ENCODE data around the gene FOCAD. TPM values are rescaled to one million over a fixed set of nuclear protein-coding genes. Genes with fewer than 3 reads are reported as not detected.

Gene FOCAD
- total RNA-seq, 1 experiment from 2014 or later, result 17.1 TPM

- no peaks in the 10 kb centered on the region for H3K9me3 ChIP-seq (ENCODE audit: insufficient read depth, low read depth)
- no peak overlapping the region for H3K4me3 ChIP-seq
- BruUV-seq (replicated peaks), result no TSS peak
- intact Hi-C loops (cut with micrococcal nuclease; ENCODE audit: unreplicated experiment), result no loop called here
- no peak for TF ChIP-seq CTCF (conservative IDR thresholded peaks at IDR 0.05)
- no peak for TF ChIP-seq EZH2 (IDR thresholded peaks at IDR 0.05; ENCODE audit: low read depth)
- no peak overlapping the region for H2AFZ ChIP-seq
- H3K9me2 ChIP-seq (ENCODE audit: insufficient read depth), result no peaks in the 10 kb centered on the region
- no peaks in the 10 kb centered on the region for H3F3A ChIP-seq (ENCODE audit: insufficient read depth, low read depth)
- no peaks in the 10 kb centered on the region for H3K79me2 ChIP-seq (ENCODE audit: low read depth)
- ChIA-PET CTCF (interaction anchor here (0.6 kb wide), 1 partner anchor 608 kb away, joined by 3 read pairs; no protein-coding TSS in a partner anchor), POLR2A (ENCODE audit: unreplicated experiment) (no interaction called here)
- no peaks in the 10 kb centered on the region for H3K4me1 ChIP-seq (replicated peaks; ENCODE audit: insufficient read depth)
- H3K27me3 ChIP-seq (ENCODE audit: insufficient read depth, low read depth), result no peaks in the 10 kb centered on the region
- H3K4me2 ChIP-seq, result no peak overlapping the region
- H3K36me3 ChIP-seq (ENCODE audit: low read depth), result no peaks in the 10 kb centered on the region
- no peaks in the 10 kb centered on the region for H4K20me1 ChIP-seq (ENCODE audit: insufficient read depth)
- H3K27ac ChIP-seq, result no peak overlapping the region
- DNase-seq, result no peak
Observed at GRCh38 chr9:20663133-20663532, 20.9 kb upstream of the FOCAD start.

- Histone ChIP-seq H3K4me1 (replicated peaks; ENCODE audit: insufficient read depth) (no peaks in the 10 kb centered on the region), H3F3A (ENCODE audit: insufficient read depth, low read depth) (no peaks in the 10 kb centered on the region), H3K4me3 (no peak overlapping the region), H3K9me3 (ENCODE audit: insufficient read depth, low read depth) (no peaks in the 10 kb centered on the region), H2AFZ (no peak overlapping the region), H3K9me2 (ENCODE audit: insufficient read depth) (no peaks in the 10 kb centered on the region), H3K79me2 (ENCODE audit: low read depth) (no peaks in the 10 kb centered on the region), H3K27ac (no peak overlapping the region), H4K20me1 (ENCODE audit: insufficient read depth) (no peaks in the 10 kb centered on the region), H3K27me3 (ENCODE audit: insufficient read depth, low read depth) (no peaks in the 10 kb centered on the region), H3K36me3 (ENCODE audit: low read depth) (no peaks in the 10 kb centered on the region), H3K4me2 (no peak overlapping the region)
- ChIA-PET POLR2A (ENCODE audit: unreplicated experiment) (no interaction called here), CTCF (no interaction called here)
- BruUV-seq (replicated peaks), result no TSS peak
- TF ChIP-seq EZH2 (IDR thresholded peaks at IDR 0.05; ENCODE audit: low read depth) (no peak), CTCF (conservative IDR thresholded peaks at IDR 0.05) (no peak)
- DNase-seq, result no peak
- intact Hi-C loops (cut with micrococcal nuclease; ENCODE audit: unreplicated experiment), result no loop called here
Observed at GRCh38 chr9:20664501-20664900, 19.6 kb upstream of the FOCAD start.

- intact Hi-C loops (cut with micrococcal nuclease; ENCODE audit: unreplicated experiment), result no loop called here
- Histone ChIP-seq H3K4me1 (replicated peaks; ENCODE audit: insufficient read depth) (no peaks in the 10 kb centered on the region), H3K4me3 (no peak overlapping the region), H3K9me2 (ENCODE audit: insufficient read depth) (no peaks in the 10 kb centered on the region), H2AFZ (no peak overlapping the region), H4K20me1 (ENCODE audit: insufficient read depth) (no peaks in the 10 kb centered on the region), H3K27me3 (ENCODE audit: insufficient read depth, low read depth) (no peaks in the 10 kb centered on the region), H3K4me2 (no peak overlapping the region), H3K27ac (no peak overlapping the region), H3F3A (ENCODE audit: insufficient read depth, low read depth) (no peaks in the 10 kb centered on the region), H3K79me2 (ENCODE audit: low read depth) (no peaks in the 10 kb centered on the region), H3K9me3 (ENCODE audit: insufficient read depth, low read depth) (no peaks in the 10 kb centered on the region), H3K36me3 (ENCODE audit: low read depth) (no peaks in the 10 kb centered on the region)
- no TSS peak for BruUV-seq (replicated peaks)
- POLR2A ChIA-PET (ENCODE audit: unreplicated experiment), result no interaction called here
- CTCF ChIA-PET, result no interaction called here
- DNase-seq, result no peak
- TF ChIP-seq EZH2 (IDR thresholded peaks at IDR 0.05; ENCODE audit: low read depth) (no peak), CTCF (conservative IDR thresholded peaks at IDR 0.05) (no peak)
Observed at GRCh38 chr9:20670395-20670794, 13.7 kb upstream of the FOCAD start.
